Thoracic aorta (tissue), 2 donors: ENCODE measurements around the gene PIGO. TPM values are rescaled to one million over a fixed set of nuclear protein-coding genes. Genes with fewer than 3 reads are reported as not detected.

Experiments used
- ATAC-seq: fragments of 150-250 bp; one replicate; pipeline ENCODE4 v1.8.0; 2017; ENCODE audit warnings: low read depth; ENCODE audit not compliant: insufficient number of reproducible peaks, low FRiP score
- DNase-seq: peaks from one replicate; pipeline ENCODE4 v3.0.0-alpha.2; 2020; ENCODE audit warnings: low spot score
- H3K27ac ChIP-seq, 2 donors: fragments of 200-600 bp; sonication (generic); 1 replicate in 1 of 2; 2 replicates in 1 of 2; pipeline ENCODE4 v1.5.1; 2016; ENCODE audit warnings: mild to moderate bottlenecking in 2 of 2, moderate library complexity in 2 of 2
- H3K27me3 ChIP-seq: fragments of 200-600 bp; sonication (generic); replicated peaks from 2 replicates; pipeline ENCODE4 v1.6.0; 2016; ENCODE audit warnings: mild to moderate bottlenecking; ENCODE audit not compliant: insufficient read depth
- H3K36me3 ChIP-seq: fragments of 200-600 bp; sonication (generic); one replicate; pipeline ENCODE4 v1.5.1; 2016
- H3K4me1 ChIP-seq, 2 donors: fragments of 200-600 bp; sonication (generic); 1 replicate in 1 of 2; 2 replicates in 1 of 2; pipeline versions ENCODE4 v1.5.1 to v1.6.0; 2016; ENCODE audit warnings: low read depth in 2 of 2, mild to moderate bottlenecking in 1 of 2; ENCODE audit not compliant: control insufficient read depth in 1 of 2
- H3K4me3 ChIP-seq: fragments of 200-600 bp; sonication (generic); 2 replicates; pipeline ENCODE4 v1.5.1; 2016; ENCODE audit warnings: mild to moderate bottlenecking
- H3K9me3 ChIP-seq: fragments of 200-600 bp; sonication (generic); 2 replicates; pipeline ENCODE4 v1.5.1; 2016
- total RNA-seq, 2 donors: library from RNA; depleted of rRNA; stranded (reverse); fragments of >200 nt; gene quantifications; one replicate each; pipeline versions ENCODE4 v1.1.0 to v1.2.3, GENCODE V29; 2016
- TF ChIP-seq, protein P1 (sequence below): fragments of 200-600 bp; sonication (generic); IDR thresholded peaks from one replicate; pipeline ENCODE4 v1.5.1; 2019; ENCODE audit warnings: antibody characterized with exemption

Gene PIGO
- total RNA-seq, 2 donors from 2014 or later, result 10.8 to 13.9 TPM

- TF ChIP-seq, protein P1, sequence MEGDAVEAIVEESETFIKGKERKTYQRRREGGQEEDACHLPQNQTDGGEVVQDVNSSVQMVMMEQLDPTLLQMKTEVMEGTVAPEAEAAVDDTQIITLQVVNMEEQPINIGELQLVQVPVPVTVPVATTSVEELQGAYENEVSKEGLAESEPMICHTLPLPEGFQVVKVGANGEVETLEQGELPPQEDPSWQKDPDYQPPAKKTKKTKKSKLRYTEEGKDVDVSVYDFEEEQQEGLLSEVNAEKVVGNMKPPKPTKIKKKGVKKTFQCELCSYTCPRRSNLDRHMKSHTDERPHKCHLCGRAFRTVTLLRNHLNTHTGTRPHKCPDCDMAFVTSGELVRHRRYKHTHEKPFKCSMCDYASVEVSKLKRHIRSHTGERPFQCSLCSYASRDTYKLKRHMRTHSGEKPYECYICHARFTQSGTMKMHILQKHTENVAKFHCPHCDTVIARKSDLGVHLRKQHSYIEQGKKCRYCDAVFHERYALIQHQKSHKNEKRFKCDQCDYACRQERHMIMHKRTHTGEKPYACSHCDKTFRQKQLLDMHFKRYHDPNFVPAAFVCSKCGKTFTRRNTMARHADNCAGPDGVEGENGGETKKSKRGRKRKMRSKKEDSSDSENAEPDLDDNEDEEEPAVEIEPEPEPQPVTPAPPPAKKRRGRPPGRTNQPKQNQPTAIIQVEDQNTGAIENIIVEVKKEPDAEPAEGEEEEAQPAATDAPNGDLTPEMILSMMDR, result no peak
- Histone ChIP-seq H3K4me1 (no peaks in the 10 kb centered on the region), H3K27ac (no peak overlapping the region), H3K4me3 (no peak overlapping the region), H3K36me3 (peaks cover 69% of the 10 kb centered on the region), H3K9me3 (no peaks in the 10 kb centered on the region), H3K27me3 (no peaks in the 10 kb centered on the region)
- DNase-seq, result no peak
- ATAC-seq, result no peak
These were observed 39.1 kb downstream of the PIGO start for GRCh38 chr9:35057271-35057620.

DNA sequence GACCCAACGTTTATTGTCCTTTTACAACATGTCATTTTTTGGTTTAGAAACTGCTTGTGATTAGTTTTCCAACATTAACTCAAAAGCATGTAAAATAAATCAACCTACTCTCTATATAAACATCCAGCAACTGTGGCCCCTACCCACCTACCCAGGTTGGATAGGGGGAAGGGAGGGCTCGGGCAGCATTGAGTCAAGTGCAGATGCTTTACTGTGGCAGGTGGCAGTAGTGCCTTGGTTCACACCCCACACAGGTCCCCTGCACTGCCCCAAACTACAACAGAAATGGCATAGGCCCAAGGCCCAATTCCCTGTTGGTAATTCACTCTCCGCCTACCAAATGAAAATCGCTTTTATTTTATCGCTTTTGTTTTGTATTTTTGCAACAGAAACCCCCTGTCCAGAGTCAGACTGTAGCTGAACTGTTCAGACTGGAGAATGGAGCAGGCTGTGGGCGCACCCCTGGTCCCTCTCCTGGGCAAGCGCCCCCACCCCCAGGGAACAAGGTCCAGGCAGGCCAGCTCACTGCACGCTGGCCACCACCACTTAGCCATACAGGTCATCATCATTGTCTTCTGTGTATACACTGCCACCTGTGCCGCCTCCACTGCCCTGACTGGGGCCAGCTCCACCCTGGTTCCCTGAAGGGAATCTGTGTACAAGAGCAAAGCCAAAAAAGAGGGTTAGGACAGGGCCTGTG is 39.7 kb downstream of the PIGO start:
- TF ChIP-seq, protein P1, result no peak
- no peaks in the 10 kb centered on the region for H3K27me3 ChIP-seq
- no peak for DNase-seq
- no peaks in the 10 kb centered on the region for H3K4me1 ChIP-seq
- ATAC-seq, result no peak
- no peaks in the 10 kb centered on the region for H3K9me3 ChIP-seq
- H3K27ac ChIP-seq, result no peak overlapping the region
- H3K4me3 ChIP-seq, result no peak overlapping the region
- H3K36me3 ChIP-seq, result peaks cover 63% of the 10 kb centered on the region

- Histone ChIP-seq H3K9me3 (no peaks in the 10 kb centered on the region), H3K4me3 (no peak overlapping the region), H3K27ac (no peak overlapping the region), H3K4me1 (peaks cover 0 to 4% of the 10 kb centered on the region in 2 donors), H3K27me3 (no peaks in the 10 kb centered on the region), H3K36me3 (peaks cover 47% of the 10 kb centered on the region)
- ATAC-seq (no peak), DNase-seq (no peak)
- TF ChIP-seq, protein P1, result no peak
These were observed 41.3 kb downstream of the PIGO start for GRCh38 chr9:35054871-35055644.

- no peak for ATAC-seq
- no peak for DNase-seq
- Histone ChIP-seq H3K27ac (no peak overlapping the region), H3K4me3 (no peak overlapping the region), H3K27me3 (no peaks in the 10 kb centered on the region), H3K9me3 (no peaks in the 10 kb centered on the region), H3K36me3 (peaks cover 44% of the 10 kb centered on the region), H3K4me1 (peaks cover 0 to 4% of the 10 kb centered on the region in 2 donors)
- TF ChIP-seq, protein P1, result no peak
These were observed 42.1 kb downstream of the PIGO start for GRCh38 chr9:35054185-35054835.
